Measurements from ENCODE around the gene ZNF32. TPM values are rescaled to one million over a fixed set of nuclear protein-coding genes. Genes with fewer than 3 reads are reported as not detected.

ZNF32 gene
- total and polyA plus RNA-seq, 2 of the 8 experiments (the other 6 are each of a cell fraction or from before 2014, with no cell fraction given), result 17.2 to 22.5 TPM

DNA sequence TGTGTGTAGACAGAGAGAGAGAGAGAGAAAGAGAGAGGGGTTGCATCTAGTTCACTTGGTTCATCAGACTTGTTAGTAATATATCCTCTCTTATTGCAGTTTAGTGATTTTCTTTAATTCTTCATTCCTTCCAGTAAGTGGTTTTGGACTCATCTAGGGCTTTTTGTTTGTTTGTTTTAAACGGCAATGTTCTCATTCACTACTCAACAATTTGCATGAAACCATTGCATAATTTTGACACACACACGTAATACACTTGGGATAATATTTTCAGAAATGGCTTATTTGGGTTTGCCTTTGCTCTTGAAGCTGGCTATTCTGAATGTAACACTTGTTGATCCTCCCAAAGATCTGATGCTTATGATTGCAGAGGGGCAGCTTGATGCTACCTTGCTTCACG is 16.4 kb upstream of the ZNF32 start (continued):
- TF ChIP-seq, protein P1, sequence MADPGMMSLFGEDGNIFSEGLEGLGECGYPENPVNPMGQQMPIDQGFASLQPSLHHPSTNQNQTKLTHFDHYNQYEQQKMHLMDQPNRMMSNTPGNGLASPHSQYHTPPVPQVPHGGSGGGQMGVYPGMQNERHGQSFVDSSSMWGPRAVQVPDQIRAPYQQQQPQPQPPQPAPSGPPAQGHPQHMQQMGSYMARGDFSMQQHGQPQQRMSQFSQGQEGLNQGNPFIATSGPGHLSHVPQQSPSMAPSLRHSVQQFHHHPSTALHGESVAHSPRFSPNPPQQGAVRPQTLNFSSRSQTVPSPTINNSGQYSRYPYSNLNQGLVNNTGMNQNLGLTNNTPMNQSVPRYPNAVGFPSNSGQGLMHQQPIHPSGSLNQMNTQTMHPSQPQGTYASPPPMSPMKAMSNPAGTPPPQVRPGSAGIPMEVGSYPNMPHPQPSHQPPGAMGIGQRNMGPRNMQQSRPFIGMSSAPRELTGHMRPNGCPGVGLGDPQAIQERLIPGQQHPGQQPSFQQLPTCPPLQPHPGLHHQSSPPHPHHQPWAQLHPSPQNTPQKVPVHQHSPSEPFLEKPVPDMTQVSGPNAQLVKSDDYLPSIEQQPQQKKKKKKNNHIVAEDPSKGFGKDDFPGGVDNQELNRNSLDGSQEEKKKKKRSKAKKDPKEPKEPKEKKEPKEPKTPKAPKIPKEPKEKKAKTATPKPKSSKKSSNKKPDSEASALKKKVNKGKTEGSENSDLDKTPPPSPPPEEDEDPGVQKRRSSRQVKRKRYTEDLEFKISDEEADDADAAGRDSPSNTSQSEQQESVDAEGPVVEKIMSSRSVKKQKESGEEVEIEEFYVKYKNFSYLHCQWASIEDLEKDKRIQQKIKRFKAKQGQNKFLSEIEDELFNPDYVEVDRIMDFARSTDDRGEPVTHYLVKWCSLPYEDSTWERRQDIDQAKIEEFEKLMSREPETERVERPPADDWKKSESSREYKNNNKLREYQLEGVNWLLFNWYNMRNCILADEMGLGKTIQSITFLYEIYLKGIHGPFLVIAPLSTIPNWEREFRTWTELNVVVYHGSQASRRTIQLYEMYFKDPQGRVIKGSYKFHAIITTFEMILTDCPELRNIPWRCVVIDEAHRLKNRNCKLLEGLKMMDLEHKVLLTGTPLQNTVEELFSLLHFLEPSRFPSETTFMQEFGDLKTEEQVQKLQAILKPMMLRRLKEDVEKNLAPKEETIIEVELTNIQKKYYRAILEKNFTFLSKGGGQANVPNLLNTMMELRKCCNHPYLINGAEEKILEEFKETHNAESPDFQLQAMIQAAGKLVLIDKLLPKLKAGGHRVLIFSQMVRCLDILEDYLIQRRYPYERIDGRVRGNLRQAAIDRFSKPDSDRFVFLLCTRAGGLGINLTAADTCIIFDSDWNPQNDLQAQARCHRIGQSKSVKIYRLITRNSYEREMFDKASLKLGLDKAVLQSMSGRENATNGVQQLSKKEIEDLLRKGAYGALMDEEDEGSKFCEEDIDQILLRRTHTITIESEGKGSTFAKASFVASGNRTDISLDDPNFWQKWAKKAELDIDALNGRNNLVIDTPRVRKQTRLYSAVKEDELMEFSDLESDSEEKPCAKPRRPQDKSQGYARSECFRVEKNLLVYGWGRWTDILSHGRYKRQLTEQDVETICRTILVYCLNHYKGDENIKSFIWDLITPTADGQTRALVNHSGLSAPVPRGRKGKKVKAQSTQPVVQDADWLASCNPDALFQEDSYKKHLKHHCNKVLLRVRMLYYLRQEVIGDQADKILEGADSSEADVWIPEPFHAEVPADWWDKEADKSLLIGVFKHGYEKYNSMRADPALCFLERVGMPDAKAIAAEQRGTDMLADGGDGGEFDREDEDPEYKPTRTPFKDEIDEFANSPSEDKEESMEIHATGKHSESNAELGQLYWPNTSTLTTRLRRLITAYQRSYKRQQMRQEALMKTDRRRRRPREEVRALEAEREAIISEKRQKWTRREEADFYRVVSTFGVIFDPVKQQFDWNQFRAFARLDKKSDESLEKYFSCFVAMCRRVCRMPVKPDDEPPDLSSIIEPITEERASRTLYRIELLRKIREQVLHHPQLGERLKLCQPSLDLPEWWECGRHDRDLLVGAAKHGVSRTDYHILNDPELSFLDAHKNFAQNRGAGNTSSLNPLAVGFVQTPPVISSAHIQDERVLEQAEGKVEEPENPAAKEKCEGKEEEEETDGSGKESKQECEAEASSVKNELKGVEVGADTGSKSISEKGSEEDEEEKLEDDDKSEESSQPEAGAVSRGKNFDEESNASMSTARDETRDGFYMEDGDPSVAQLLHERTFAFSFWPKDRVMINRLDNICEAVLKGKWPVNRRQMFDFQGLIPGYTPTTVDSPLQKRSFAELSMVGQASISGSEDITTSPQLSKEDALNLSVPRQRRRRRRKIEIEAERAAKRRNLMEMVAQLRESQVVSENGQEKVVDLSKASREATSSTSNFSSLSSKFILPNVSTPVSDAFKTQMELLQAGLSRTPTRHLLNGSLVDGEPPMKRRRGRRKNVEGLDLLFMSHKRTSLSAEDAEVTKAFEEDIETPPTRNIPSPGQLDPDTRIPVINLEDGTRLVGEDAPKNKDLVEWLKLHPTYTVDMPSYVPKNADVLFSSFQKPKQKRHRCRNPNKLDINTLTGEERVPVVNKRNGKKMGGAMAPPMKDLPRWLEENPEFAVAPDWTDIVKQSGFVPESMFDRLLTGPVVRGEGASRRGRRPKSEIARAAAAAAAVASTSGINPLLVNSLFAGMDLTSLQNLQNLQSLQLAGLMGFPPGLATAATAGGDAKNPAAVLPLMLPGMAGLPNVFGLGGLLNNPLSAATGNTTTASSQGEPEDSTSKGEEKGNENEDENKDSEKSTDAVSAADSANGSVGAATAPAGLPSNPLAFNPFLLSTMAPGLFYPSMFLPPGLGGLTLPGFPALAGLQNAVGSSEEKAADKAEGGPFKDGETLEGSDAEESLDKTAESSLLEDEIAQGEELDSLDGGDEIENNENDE (IDR thresholded peaks at IDR 0.05; ENCODE audit: insufficient replicate concordance, low read length), result no peak
- TF ChIP-seq KDM5A (IDR thresholded peaks at IDR 0.05; ENCODE audit: low read length) (no peak), RAD21 (IDR thresholded peaks at IDR 0.05 in 1 of 2, conservative IDR thresholded peaks at IDR 0.05 in 1 of 2; ENCODE audit: low read depth in 2 of 2, low read length in 2 of 2) (no peak), SIN3A (conservative IDR thresholded peaks at IDR 0.05 in 1 of 2, IDR thresholded peaks at IDR 0.05 in 1 of 2; ENCODE audit: low read depth in 1 of 2, low read length in 2 of 2) (no peak), SP2 (IDR thresholded peaks at IDR 0.05; ENCODE audit: low read length) (no peak), NANOG (IDR thresholded peaks at IDR 0.05; ENCODE audit: insufficient read depth, low read depth, low read length, poor library complexity, severe bottlenecking) (no peak), CHD2 (IDR thresholded peaks at IDR 0.05; ENCODE audit: low read length) (no peak), RFX5 (IDR thresholded peaks at IDR 0.05; ENCODE audit: borderline replicate concordance, low read depth, low read length) (no peak), SUZ12 (IDR thresholded peaks at IDR 0.05; ENCODE audit: low read length) (no peak), SP4 (IDR thresholded peaks at IDR 0.05; ENCODE audit: low read length) (no peak)
- TF ChIP-seq, protein P2, sequence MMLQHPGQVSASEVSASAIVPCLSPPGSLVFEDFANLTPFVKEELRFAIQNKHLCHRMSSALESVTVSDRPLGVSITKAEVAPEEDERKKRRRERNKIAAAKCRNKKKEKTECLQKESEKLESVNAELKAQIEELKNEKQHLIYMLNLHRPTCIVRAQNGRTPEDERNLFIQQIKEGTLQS (IDR thresholded peaks at IDR 0.05; ENCODE audit: insufficient read depth, low read depth, low read length), result no peak
